GM20000 (cell line): ENCODE data around the gene COBLL1.
"Not testable (repeated sequence)": the region's sequence is repeated elsewhere in the genome, so short reads cannot be mapped to it uniquely, and the experiment has no call there.

Experiments used
- DNase-seq: peaks from one replicate; pipeline ENCODE4 v3.0.0; 2012; ENCODE audit warnings: low spot score
- TF ChIP-seq, protein P1 (sequence below): IDR thresholded peaks from 2 replicates; pipeline ENCODE4 v1.5.1; 2012; ENCODE audit warnings: mild to moderate bottlenecking, control low read depth; ENCODE audit errors: extremely low read depth, missing control alignments

The COBLL1 gene

DNA sequence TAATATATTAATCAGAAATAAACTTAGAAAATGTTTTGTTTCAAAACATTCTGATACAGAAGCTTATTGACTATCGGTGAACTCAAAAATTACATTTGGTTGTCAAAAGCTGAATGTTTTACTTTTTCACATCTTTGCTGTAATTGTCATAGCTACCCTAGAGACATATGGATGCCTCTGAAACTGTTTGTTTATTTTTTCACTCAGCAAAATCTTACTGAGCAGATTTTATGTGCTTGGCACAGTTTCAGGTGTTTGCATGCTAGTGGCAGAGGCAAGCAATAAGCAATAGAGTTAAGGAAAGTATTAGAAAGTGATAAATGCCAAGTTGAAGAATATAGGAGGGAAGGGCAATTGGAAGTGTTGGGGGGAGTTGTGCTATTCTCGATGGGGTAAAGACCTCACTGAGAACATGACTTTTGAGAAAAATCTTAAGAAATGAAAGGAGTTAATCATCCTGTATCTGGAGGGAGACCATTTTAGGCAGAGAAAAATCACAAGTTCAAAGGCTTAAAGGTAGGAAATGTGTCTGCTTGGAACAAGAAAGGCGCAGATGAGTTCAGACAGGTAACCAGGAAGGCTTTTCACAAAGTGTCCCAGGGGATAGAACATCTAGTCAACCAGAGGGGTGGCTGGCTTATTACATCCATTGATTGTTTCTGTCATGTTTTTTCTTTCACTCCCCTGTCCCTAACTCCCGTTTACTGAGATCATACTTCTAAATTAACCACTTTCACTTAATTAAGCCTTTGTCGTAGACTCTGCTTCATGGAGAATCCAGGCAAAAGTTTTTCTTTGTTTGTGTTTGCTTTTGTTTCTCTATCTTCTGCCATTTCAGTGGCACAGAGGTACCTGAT lies 27.2 kb upstream of the COBLL1 start:
- TF ChIP-seq, protein P1, sequence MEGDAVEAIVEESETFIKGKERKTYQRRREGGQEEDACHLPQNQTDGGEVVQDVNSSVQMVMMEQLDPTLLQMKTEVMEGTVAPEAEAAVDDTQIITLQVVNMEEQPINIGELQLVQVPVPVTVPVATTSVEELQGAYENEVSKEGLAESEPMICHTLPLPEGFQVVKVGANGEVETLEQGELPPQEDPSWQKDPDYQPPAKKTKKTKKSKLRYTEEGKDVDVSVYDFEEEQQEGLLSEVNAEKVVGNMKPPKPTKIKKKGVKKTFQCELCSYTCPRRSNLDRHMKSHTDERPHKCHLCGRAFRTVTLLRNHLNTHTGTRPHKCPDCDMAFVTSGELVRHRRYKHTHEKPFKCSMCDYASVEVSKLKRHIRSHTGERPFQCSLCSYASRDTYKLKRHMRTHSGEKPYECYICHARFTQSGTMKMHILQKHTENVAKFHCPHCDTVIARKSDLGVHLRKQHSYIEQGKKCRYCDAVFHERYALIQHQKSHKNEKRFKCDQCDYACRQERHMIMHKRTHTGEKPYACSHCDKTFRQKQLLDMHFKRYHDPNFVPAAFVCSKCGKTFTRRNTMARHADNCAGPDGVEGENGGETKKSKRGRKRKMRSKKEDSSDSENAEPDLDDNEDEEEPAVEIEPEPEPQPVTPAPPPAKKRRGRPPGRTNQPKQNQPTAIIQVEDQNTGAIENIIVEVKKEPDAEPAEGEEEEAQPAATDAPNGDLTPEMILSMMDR = no peak
- no peak for DNase-seq

DNA sequence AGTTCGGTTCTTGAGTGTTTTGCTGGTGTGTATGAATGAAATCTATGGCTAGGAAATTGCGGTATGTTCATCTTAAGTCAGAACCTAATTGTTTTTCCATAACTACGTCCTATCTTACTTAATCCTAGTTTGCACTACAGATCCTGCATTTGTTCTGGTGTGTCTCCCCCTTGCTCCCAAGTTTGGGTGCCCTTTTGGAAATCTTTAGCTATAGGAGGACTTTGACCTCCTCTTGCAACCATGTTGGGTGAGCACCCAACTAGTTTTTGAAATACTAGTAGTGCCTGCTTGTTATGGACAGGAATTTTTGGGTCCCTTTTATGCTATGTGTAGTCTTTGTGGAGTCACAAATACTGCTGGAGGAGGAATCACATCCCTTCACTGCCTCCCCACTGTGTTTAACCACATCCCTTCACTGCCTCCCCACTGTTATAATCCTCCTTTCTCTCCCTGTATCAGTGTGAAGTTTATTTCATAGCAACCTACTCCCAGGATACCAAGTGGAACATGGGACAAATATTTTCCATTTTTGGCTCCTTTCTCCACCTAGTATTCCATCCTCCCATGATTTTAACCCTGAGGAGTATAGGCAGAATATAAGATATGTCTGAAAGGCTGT lies 26.3 kb upstream of the COBLL1 start:
- no peak for DNase-seq
- TF ChIP-seq, protein P1 = no peak

DNA sequence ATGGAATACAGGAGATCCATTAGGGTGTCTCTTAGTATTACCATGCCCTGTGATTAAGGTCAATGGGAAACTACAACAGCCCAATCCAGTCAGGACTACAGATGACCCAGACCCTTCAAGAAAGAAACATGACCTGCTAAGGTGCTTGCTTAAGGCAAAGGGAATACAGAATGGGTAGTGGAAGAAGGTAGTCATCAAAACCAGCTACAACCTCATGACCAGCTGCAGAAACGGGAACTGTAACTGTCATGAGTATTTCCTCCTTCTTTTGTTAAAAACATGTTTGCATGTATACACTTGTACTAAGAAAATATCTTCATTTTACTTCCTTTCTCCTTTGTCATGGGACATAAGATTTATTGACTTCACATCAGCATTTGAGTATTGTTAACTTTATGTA lies 24.8 kb upstream of the COBLL1 start:
- DNase-seq = not testable (repeated sequence)

DNA sequence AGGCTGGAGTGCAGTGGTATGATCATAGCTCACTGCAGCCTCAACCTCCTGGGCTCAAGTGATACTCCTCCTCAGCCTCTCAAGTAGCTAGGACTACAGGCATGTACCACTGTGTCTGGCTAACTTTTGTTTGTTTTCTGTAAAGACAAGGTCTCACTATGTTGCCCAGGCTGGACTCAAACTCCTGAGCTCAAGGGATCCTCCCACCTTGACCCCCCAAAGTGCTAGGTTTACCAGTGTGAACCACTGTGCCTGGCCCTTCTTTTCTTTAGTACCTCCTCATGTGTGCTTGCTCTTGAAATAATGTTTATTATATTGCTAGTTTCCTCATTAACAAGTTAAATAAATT lies 19.0 kb upstream of the COBLL1 start:
- TF ChIP-seq, protein P1 = no peak
- no peak for DNase-seq

DNA sequence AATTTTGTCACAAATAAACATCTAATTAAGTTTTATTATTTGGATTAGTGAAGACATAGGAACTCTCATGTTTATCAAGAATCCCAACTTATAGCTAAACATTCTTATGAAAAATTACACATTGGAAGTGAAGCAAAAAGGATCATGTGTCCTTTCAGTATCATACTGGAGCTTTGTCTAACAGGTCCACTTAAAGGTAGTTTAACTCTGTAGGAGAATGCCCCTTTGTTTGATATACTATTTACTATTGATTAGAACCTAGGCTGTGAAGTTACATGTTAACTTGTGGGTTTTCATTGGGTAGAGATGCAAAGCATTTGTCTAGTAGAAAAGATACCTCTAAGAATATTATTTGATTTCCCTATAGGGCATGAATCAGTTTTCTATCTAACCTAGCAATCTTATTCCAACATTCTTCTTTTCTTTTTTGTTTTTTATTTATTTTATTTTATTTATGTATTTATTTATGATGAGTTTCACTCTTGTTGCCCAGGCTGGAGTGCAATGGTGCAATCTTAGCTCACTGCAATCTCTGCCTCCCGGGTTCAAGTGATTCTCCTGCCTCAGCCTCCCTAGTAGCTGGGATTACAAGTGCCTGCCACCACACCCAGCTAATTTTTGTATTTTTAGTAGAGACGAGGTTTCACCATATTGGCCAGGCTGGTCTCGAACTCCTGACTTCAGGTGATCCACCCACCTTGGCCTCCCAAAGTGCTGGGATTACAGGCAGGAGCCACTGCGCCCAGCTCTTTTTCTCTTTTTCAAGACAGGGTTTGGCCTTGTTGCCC lies 18.5 kb upstream of the COBLL1 start:
- DNase-seq = not testable (repeated sequence)

DNA sequence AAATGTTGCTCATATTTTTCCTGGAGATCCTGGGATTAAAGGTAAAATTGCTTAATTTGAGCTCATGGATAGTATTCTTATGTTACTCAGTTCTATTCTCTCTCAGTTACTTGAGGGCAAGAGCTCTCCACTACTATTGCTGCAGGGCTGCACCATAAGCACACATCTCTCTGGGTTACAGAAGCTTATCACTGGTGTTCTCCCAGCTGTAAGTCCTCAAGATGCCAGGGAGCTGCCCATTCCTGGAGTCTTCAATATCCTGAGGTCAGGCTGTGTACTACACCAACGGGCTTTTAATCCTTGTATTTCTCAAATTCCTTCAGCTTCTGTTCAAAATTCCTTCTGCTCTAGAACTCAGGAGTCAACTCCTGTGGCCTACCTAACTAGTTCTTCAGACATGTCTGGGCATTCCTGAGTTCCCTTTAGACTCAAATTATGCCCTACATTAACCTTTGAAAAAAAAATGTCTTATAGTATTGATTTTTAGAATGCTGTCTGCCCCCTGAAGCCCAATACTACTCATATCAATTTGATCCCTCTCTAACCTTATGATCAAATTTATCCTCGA lies 17.7 kb upstream of the COBLL1 start:
- no peak for DNase-seq
- TF ChIP-seq, protein P1 = no peak

DNA sequence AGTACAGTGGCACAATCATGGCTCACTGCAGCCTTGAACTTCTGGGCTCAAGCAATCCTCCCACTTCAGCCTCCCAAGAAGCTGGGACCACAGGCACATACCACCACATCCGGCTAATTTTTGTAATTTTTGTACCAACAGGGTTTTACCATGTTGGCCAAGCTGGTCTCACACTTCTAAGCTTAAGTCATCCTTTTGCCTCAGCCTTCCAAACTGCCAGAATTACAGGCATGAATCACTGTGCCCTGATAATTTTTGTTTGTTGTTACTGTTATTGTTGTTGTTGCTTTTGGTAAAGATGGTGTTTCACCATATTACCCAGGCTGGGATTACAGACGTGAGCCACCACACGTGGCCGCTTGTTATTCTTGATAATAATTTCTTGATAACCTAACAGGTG lies 10.5 kb upstream of the COBLL1 start:
- DNase-seq = no peak
- TF ChIP-seq, protein P1 = no peak

DNA sequence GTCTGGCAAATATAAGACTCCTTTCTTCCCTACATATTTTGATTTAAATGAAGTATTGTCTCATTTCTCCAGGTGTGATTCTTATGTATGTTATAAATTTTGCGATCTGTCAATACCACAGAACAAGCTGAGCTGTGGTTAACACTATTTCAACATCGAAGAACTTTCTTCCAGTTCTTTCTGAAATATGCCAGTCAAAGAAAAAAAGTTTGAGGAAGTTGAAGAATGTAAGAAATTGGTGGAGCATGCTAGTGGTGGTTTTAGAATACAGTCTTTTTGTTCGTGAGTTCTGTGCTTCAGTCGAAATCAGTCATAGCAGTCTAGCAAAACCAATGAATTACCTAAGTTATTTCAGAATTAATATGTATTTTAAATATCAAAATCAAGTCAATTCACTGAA lies 8.6 kb upstream of the COBLL1 start:
- DNase-seq = no peak
- TF ChIP-seq, protein P1 = no peak
